Uterus (tissue), 2 donors: Measurements from ENCODE around the gene SAMD4A.

Source experiments
- CTCF ChIP-seq, 4 experiments: fragments of 200-600 bp in 2 of 4; fragments of 450-650 bp in 2 of 4; sonication (generic) in 2 of 4; IDR thresholded peaks; one replicate each; pipeline ENCODE4 v1.5.1; 2016 to 2019; ENCODE audit warnings: antibody characterized with exemption in 4 of 4, mild to moderate bottlenecking in 2 of 4, moderate library complexity in 1 of 4
- POLR2A ChIP-seq, 2 donors: fragments of 450-650 bp; IDR thresholded peaks; one replicate each; pipeline ENCODE4 v1.6.1; 2016; ENCODE audit warnings: antibody characterized with exemption in 2 of 2, mild to moderate bottlenecking in 1 of 2, moderate library complexity in 1 of 2

- TF ChIP-seq POLR2A (IDR thresholded peaks at IDR 0.05) = no peak
- no peak for TF ChIP-seq CTCF (IDR thresholded peaks at IDR 0.05)
These were observed 151.1 kb downstream of the SAMD4A start for GRCh38 chr14:54718046-54718445.
